Caco-2 (cell line): ENCODE measurements around the gene TMEM42. TPM values are rescaled to one million over a fixed set of nuclear protein-coding genes. Genes with fewer than 3 reads are reported as not detected.

Source experiments
- BruUV-seq: library from RNA; stranded (reverse); fragments of 400-500 nt; replicated peaks from 2 replicates; lab custom pipeline; 2021; lab: Mats Ljungman, UMichigan
- CTCF ChIA-PET: fragments of 300-600 bp; sonication (Branson Sonifier 250); formaldehyde crosslinking; loops from one replicate; lab custom pipeline; 2022; ENCODE audit warnings: antibody characterized with exemption; lab: Charles Lee
- POLR2A ChIA-PET: fragments of 300-600 bp; sonication (Branson Sonifier 250); formaldehyde crosslinking; loops from one replicate; lab custom pipeline; 2022; ENCODE audit warnings: antibody characterized with exemption; lab: Charles Lee
- DNase-seq, 2 experiments: peaks; one replicate each; pipeline versions ENCODE4 v3.0.0 to v3.0.0-alpha.2; 2020 to 2022
- H3K27me3 ChIP-seq: replicated peaks from 2 replicates; pipeline ENCODE4 v1.6.0; 2011; ENCODE audit warnings: low read length; ENCODE audit not compliant: control insufficient read depth, insufficient read depth
- H3K36me3 ChIP-seq: 2 replicates; pipeline ENCODE4 v1.5.1; 2011; ENCODE audit warnings: low read length; ENCODE audit not compliant: control insufficient read depth, insufficient read depth
- H3K4me1 ChIP-seq: fragments of 250-450 bp; sonication (Bioruptor Pico); 2 replicates; pipeline ENCODE4 v1.5.1; 2020; ENCODE audit warnings: mild to moderate bottlenecking
- H3K4me3 ChIP-seq: 2 replicates; pipeline ENCODE4 v1.5.1; 2011; ENCODE audit warnings: low read depth, mild to moderate bottlenecking, control low read depth, low read length
- H3K9me3 ChIP-seq: fragments of 250-450 bp; sonication (Bioruptor Pico); 2 replicates; pipeline ENCODE4 v1.5.1; 2020; ENCODE audit warnings: mild to moderate bottlenecking, moderate library complexity
- H3K27ac Mint-ChIP-seq: one replicate; pipeline ENCODE4 v1.8.0; 2022; ENCODE audit warnings: mixed read lengths; ENCODE audit not compliant: unreplicated experiment
- H3K27me3 Mint-ChIP-seq: one replicate; pipeline ENCODE4 v1.8.0; 2022; ENCODE audit warnings: mixed read lengths; ENCODE audit not compliant: insufficient read depth, unreplicated experiment
- H3K36me3 Mint-ChIP-seq: one replicate; pipeline ENCODE4 v1.8.0; 2022; ENCODE audit warnings: mild to moderate bottlenecking, mixed read lengths; ENCODE audit not compliant: insufficient read depth, unreplicated experiment
- H3K4me1 Mint-ChIP-seq: one replicate; pipeline ENCODE4 v1.8.0; 2022; ENCODE audit warnings: low read depth, mixed read lengths; ENCODE audit not compliant: unreplicated experiment
- H3K4me3 Mint-ChIP-seq: one replicate; pipeline ENCODE4 v1.8.0; 2022; ENCODE audit warnings: mild to moderate bottlenecking, moderate library complexity, mixed read lengths; ENCODE audit not compliant: unreplicated experiment
- H3K9me3 Mint-ChIP-seq: one replicate; pipeline ENCODE4 v1.8.0; 2022; ENCODE audit warnings: mixed read lengths; ENCODE audit not compliant: unreplicated experiment
- CTCF ChIP-seq, 2 experiments: fragments of 200-600 bp in 1 of 2; IDR thresholded peaks; 1 replicate in 1 of 2; 2 replicates in 1 of 2; pipeline versions ENCODE4 v1.5.1 to v1.8.0; 2011 to 2022; ENCODE audit warnings: antibody characterized with exemption in 1 of 2, control low read depth in 1 of 2, inconsistent platforms in 1 of 2, low read depth in 1 of 2, low read length in 1 of 2, mild to moderate bottlenecking in 1 of 2, moderate library complexity in 1 of 2; ENCODE audit not compliant: insufficient read depth in 1 of 2, severe bottlenecking in 1 of 2, unreplicated experiment in 1 of 2
- intact Hi-C: fragments of 100-400 bp; cut with micrococcal nuclease; formaldehyde crosslinking; loops from one replicate; pipeline ENCODE4 v1.10.0; 2022; ENCODE audit not compliant: unreplicated experiment
- total RNA-seq: library from RNA; stranded (reverse); gene quantifications from 2 replicates; pipeline ENCODE4 v1.2.3, GENCODE V29; 2022

TMEM42 gene
- total RNA-seq, 1 experiment from 2014 or later = 8.8 TPM

GRCh38 chr3:44835684-44836083 is 26.0 kb upstream of the TMEM42 start:
- Histone ChIP-seq H3K4me1 (no peaks in the 10 kb centered on the region), H3K27me3 (no peaks in the 10 kb centered on the region), H3K9me3 (peaks cover 10% of the 10 kb centered on the region), H3K4me3 (no peak overlapping the region), H3K36me3 (no peaks in the 10 kb centered on the region)
- ChIA-PET POLR2A (no interaction called here), CTCF (no interaction called here)
- BruUV-seq = no TSS peak
- intact Hi-C loops = no loop called here
- Mint-ChIP-seq H3K36me3 (peaks cover 44% of the 10 kb centered on the region), H3K4me1 (no peaks in the 10 kb centered on the region), H3K27ac (no peak overlapping the region), H3K9me3 (peaks cover 20% of the 10 kb centered on the region), H3K4me3 (no peak overlapping the region), H3K27me3 (no peaks in the 10 kb centered on the region)
- no peak for DNase-seq
- no peak for TF ChIP-seq CTCF (IDR thresholded peaks at IDR 0.05; ENCODE audit: insufficient read depth in 1 of 2, low read depth in 1 of 2, low read length in 1 of 2, severe bottlenecking in 1 of 2, unreplicated experiment in 1 of 2)

- CTCF ChIA-PET = no interaction called here
- BruUV-seq = no TSS peak
Observed at GRCh38 chr3:44842376-44842775, 19.3 kb upstream of the TMEM42 start.

More at GRCh38 chr3:44842376-44842775, 19.3 kb upstream of the TMEM42 start:
- H3K4me3 Mint-ChIP-seq = no peak overlapping the region
- H3K36me3 Mint-ChIP-seq = peaks cover 41% of the 10 kb centered on the region
- no peak for TF ChIP-seq CTCF (IDR thresholded peaks at IDR 0.05; ENCODE audit: insufficient read depth in 1 of 2, low read depth in 1 of 2, low read length in 1 of 2, severe bottlenecking in 1 of 2, unreplicated experiment in 1 of 2)
- no peak overlapping the region for H3K27ac Mint-ChIP-seq
- intact Hi-C loops = no loop called here
- H3K4me1 ChIP-seq = peaks cover 7% of the 10 kb centered on the region; the same call in 1 of the 2 replicates
- H3K27me3 Mint-ChIP-seq = no peaks in the 10 kb centered on the region
- H3K27me3 ChIP-seq = no peaks in the 10 kb centered on the region
- H3K9me3 ChIP-seq = no peaks in the 10 kb centered on the region; the same call in 1 of the 2 replicates
- POLR2A ChIA-PET = no interaction called here
- H3K4me3 ChIP-seq = no peak overlapping the region
- no peaks in the 10 kb centered on the region for H3K4me1 Mint-ChIP-seq
- no peaks in the 10 kb centered on the region for H3K9me3 Mint-ChIP-seq
- peaks cover 1% of the 10 kb centered on the region; the same call in 1 of the 2 replicates for H3K36me3 ChIP-seq
- DNase-seq = no peak
